OCI-LY3 (cell line): Measurements from ENCODE around the gene GAGE10.
"Not testable (repeated sequence)": the region's sequence is repeated elsewhere in the genome, so short reads cannot be mapped to it uniquely, and the experiment has no call there.

Experiments used
- CTCF ChIP-seq: fragments of 200-600, 300-600 bp; sonication (generic); IDR thresholded peaks from 2 replicates; pipeline ENCODE4 v1.5.1; 2014; ENCODE audit warnings: antibody characterized with exemption, low read length, low read depth
- EZH2phosphoT487 ChIP-seq: fragments of 200-600 bp; shearing (Covaris generic); IDR thresholded peaks from 2 replicates; pipeline ENCODE4 v1.6.1; 2018; ENCODE audit warnings: antibody characterized with exemption, mixed run types, low read depth

GRCh38 chrX:49323735-49324134, 20.3 kb downstream of the GAGE10 start:
- not testable (repeated sequence) for TF ChIP-seq CTCF, EZH2phosphoT487
